Astrocyte (in vitro differentiated cells and primary cell): ENCODE measurements around the gene ENOSF1.

Source experiments
- EZH2 ChIP-seq: IDR thresholded peaks from 2 replicates; pipeline ENCODE4 v1.6.1; 2012; ENCODE audit warnings: mild to moderate bottlenecking, low read length, inconsistent platforms; ENCODE audit not compliant: insufficient read depth
- TF ChIP-seq, protein P1 (sequence below): IDR thresholded peaks from 2 replicates; pipeline ENCODE4 v1.5.1; 2011; ENCODE audit warnings: low read depth, mild to moderate bottlenecking, inconsistent platforms, low read length, moderate library complexity; ENCODE audit not compliant: insufficient read depth

GRCh38 chr18:634551-635045, 77.8 kb downstream of the ENOSF1 start:
- TF ChIP-seq, protein P1, sequence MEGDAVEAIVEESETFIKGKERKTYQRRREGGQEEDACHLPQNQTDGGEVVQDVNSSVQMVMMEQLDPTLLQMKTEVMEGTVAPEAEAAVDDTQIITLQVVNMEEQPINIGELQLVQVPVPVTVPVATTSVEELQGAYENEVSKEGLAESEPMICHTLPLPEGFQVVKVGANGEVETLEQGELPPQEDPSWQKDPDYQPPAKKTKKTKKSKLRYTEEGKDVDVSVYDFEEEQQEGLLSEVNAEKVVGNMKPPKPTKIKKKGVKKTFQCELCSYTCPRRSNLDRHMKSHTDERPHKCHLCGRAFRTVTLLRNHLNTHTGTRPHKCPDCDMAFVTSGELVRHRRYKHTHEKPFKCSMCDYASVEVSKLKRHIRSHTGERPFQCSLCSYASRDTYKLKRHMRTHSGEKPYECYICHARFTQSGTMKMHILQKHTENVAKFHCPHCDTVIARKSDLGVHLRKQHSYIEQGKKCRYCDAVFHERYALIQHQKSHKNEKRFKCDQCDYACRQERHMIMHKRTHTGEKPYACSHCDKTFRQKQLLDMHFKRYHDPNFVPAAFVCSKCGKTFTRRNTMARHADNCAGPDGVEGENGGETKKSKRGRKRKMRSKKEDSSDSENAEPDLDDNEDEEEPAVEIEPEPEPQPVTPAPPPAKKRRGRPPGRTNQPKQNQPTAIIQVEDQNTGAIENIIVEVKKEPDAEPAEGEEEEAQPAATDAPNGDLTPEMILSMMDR = no peak
- no peak for TF ChIP-seq EZH2
